ENCODE results near the gene MYH6.

The MYH6 gene

GRCh38 chr14:23358553-23359166 is 49.4 kb downstream of the MYH6 start:
- no peak for DNase-seq (ENCODE audit: low read depth, low spot score)

GRCh38 chr14:23358042-23358441 is 50.0 kb downstream of the MYH6 start:
- DNase-seq (ENCODE audit: low read depth, low spot score): no peak

- no peak for DNase-seq (ENCODE audit: low read depth, low spot score)
These were observed 50.8 kb downstream of the MYH6 start for GRCh38 chr14:23357261-23357660.

- no peak for DNase-seq (ENCODE audit: low read depth, low spot score)
These were observed 51.4 kb downstream of the MYH6 start for GRCh38 chr14:23356662-23357061.

- no peak for DNase-seq (ENCODE audit: low read depth, low spot score)
These were observed 52.1 kb downstream of the MYH6 start for GRCh38 chr14:23355871-23356435.

GRCh38 chr14:23354990-23355389 is 53.1 kb downstream of the MYH6 start:
- no peak for DNase-seq (ENCODE audit: low read depth, low spot score)

- no peak for DNase-seq (ENCODE audit: low read depth, low spot score)
These were observed 54.7 kb downstream of the MYH6 start for GRCh38 chr14:23353433-23353780.

GRCh38 chr14:23352506-23353432 is 55.3 kb downstream of the MYH6 start, which contains the start of gene SLC22A17:
Gene SLC22A17, minus strand, starts transcription at chr14:23352887.
- DNase-seq (ENCODE audit: low read depth, low spot score): peak; percentile 19

GRCh38 chr14:23351681-23352505 is 56.2 kb downstream of the MYH6 start:
- no peak for DNase-seq (ENCODE audit: low read depth, low spot score)

- DNase-seq (ENCODE audit: low read depth, low spot score): no peak
These were observed 58.8 kb downstream of the MYH6 start for GRCh38 chr14:23349156-23349845.

- no peak for DNase-seq (ENCODE audit: low read depth, low spot score)
These were observed 59.8 kb downstream of the MYH6 start for GRCh38 chr14:23348297-23348655.

- no peak for DNase-seq (ENCODE audit: low read depth, low spot score)
These were observed 60.4 kb downstream of the MYH6 start for GRCh38 chr14:23347406-23348296.

- DNase-seq (ENCODE audit: low read depth, low spot score): no peak
These were observed 61.2 kb downstream of the MYH6 start for GRCh38 chr14:23346693-23347405.

- no peak for DNase-seq (ENCODE audit: low read depth, low spot score)
These were observed 61.9 kb downstream of the MYH6 start for GRCh38 chr14:23345987-23346692.

- DNase-seq (ENCODE audit: low read depth, low spot score): no peak
These were observed 63.6 kb downstream of the MYH6 start for GRCh38 chr14:23344481-23344880.

GRCh38 chr14:23339506-23340268 is 68.4 kb downstream of the MYH6 start:
- DNase-seq (ENCODE audit: low read depth, low spot score): no peak

GRCh38 chr14:23335623-23336022 is 72.5 kb downstream of the MYH6 start:
- no peak for DNase-seq (ENCODE audit: low read depth, low spot score)
